WTC11 (cell line): ENCODE measurements around the gene FAM149B1.

ENCODE experiments used
- ESRRA ChIP-seq: sonication (generic); formaldehyde crosslinking; IDR thresholded peaks from 2 replicates; pipeline ENCODE4 v1.8.1; 2022; ENCODE audit warnings: mild to moderate bottlenecking, missing genetic modification reagents, borderline replicate concordance
- KAT7 ChIP-seq: sonication (generic); formaldehyde crosslinking; IDR thresholded peaks from 2 replicates; pipeline ENCODE4 v1.8.1; 2023; ENCODE audit warnings: missing genetic modification reagents, mild to moderate bottlenecking, borderline replicate concordance
- NR2C2 ChIP-seq: sonication (generic); formaldehyde crosslinking; IDR thresholded peaks from 2 replicates; pipeline ENCODE4 v1.8.0; 2022; ENCODE audit warnings: mild to moderate bottlenecking, missing genetic modification reagents
- NR3C1 ChIP-seq: sonication (generic); formaldehyde crosslinking; conservative IDR thresholded peaks from 2 replicates; pipeline ENCODE4 v1.8.1; 2023; ENCODE audit warnings: low read depth, mild to moderate bottlenecking, missing genetic modification reagents
- TCF7 ChIP-seq: sonication (generic); formaldehyde crosslinking; IDR thresholded peaks from 2 replicates; pipeline ENCODE4 v1.8.0; 2022; ENCODE audit warnings: mild to moderate bottlenecking, low read depth, missing genetic modification reagents, moderate library complexity
- TEAD4 ChIP-seq: sonication (generic); formaldehyde crosslinking; IDR thresholded peaks from 2 replicates; pipeline ENCODE4 v1.8.0; 2022; ENCODE audit warnings: mild to moderate bottlenecking, missing genetic modification reagents
- TF ChIP-seq, protein P1 (sequence below): fragments of 200-600 bp; IDR thresholded peaks from 2 replicates; pipeline ENCODE4 v1.8.0; 2022; ENCODE audit warnings: antibody characterized with exemption
- TF ChIP-seq, protein P2 (sequence below): sonication (generic); formaldehyde crosslinking; IDR thresholded peaks from 2 replicates; pipeline ENCODE4 v1.8.1; 2023; ENCODE audit warnings: mild to moderate bottlenecking, missing genetic modification reagents
- TF ChIP-seq, protein P3 (sequence below): sonication (generic); formaldehyde crosslinking; IDR thresholded peaks from 2 replicates; pipeline ENCODE4 v1.8.0; 2023; ENCODE audit warnings: missing genetic modification reagents

DNA sequence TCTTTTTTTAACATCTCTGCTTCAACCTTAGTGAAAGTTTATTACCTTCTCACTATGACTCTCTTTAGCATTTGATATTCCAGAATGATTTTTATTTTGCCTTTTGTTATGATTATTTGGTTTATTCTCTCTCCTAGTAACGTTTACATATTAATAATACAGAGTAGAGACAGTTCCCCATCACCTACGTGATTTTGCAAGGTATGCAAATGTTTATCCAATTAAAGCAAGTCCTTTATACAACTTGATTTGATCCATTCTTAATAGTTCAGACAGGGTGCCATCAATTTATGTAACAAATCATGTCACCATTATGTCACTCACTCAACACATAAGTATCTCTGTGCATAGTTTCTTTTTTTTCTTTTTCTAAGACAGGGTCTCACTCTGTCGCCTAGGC lies 26.3 kb upstream of the FAM149B1 start:
- TF ChIP-seq TCF7 (CRISPR knock-in tag) (no peak), KAT7 (CRISPR knock-in tag) (no peak), ESRRA (CRISPR knock-in tag) (no peak), NR2C2 (CRISPR knock-in tag) (no peak), TEAD4 (CRISPR knock-in tag) (no peak), NR3C1 (CRISPR knock-in tag) (no peak)
- TF ChIP-seq, protein P1, sequence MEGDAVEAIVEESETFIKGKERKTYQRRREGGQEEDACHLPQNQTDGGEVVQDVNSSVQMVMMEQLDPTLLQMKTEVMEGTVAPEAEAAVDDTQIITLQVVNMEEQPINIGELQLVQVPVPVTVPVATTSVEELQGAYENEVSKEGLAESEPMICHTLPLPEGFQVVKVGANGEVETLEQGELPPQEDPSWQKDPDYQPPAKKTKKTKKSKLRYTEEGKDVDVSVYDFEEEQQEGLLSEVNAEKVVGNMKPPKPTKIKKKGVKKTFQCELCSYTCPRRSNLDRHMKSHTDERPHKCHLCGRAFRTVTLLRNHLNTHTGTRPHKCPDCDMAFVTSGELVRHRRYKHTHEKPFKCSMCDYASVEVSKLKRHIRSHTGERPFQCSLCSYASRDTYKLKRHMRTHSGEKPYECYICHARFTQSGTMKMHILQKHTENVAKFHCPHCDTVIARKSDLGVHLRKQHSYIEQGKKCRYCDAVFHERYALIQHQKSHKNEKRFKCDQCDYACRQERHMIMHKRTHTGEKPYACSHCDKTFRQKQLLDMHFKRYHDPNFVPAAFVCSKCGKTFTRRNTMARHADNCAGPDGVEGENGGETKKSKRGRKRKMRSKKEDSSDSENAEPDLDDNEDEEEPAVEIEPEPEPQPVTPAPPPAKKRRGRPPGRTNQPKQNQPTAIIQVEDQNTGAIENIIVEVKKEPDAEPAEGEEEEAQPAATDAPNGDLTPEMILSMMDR, result no peak
- TF ChIP-seq, protein P2, sequence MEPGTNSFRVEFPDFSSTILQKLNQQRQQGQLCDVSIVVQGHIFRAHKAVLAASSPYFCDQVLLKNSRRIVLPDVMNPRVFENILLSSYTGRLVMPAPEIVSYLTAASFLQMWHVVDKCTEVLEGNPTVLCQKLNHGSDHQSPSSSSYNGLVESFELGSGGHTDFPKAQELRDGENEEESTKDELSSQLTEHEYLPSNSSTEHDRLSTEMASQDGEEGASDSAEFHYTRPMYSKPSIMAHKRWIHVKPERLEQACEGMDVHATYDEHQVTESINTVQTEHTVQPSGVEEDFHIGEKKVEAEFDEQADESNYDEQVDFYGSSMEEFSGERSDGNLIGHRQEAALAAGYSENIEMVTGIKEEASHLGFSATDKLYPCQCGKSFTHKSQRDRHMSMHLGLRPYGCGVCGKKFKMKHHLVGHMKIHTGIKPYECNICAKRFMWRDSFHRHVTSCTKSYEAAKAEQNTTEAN (CRISPR knock-in tag), result no peak
- TF ChIP-seq, protein P3, sequence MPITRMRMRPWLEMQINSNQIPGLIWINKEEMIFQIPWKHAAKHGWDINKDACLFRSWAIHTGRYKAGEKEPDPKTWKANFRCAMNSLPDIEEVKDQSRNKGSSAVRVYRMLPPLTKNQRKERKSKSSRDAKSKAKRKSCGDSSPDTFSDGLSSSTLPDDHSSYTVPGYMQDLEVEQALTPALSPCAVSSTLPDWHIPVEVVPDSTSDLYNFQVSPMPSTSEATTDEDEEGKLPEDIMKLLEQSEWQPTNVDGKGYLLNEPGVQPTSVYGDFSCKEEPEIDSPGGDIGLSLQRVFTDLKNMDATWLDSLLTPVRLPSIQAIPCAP (CRISPR knock-in tag), result no peak
